NCI-H2029 (cell line): ENCODE data around the gene DMGDH.
A peak's percentile ranks its signal among the peaks of the same experiment; 100 is the strongest.

Experiments used
- DNase-seq: peaks from one replicate; lab custom pipeline; 2025; lab: John Stamatoyannopoulos, UW

DMGDH gene

GRCh38 chr5:78974011-78974410 is 95.5 kb downstream of the DMGDH start:
- no peak for DNase-seq

DNA sequence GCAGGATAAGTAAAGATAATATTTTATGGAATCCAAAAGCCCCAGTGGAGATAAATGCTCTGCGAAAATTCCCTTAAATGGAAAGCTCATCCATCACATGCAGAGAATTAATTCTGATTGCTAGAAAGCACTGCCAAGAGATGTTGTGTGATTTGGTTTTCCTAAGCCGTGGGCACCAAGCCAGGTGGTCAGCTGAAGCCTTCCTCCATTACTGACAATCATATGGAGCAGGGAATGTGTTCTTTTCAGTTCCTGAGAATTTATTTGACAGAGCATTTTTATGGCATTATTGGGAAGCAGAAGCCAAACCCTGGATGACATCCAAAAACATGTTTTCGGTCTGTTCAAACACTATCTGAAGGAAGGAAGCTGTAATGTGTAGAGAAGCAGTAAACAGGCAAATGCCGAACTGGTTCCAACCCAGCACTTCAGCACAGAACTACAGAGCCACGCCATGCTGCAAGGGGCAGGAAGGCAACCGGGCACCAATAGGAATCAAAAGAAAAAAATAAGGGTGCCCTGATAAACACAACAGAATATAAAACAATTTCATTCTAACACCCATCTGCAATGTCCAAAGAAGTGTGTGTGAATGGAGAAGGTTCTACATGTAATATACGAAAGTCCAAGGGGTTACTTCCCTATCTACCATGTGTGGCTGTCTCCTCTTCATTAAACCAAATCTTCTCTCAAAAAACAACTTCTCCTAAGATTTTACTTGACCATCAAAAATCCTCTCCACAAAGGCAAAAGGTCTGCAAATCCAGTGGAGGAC is 96.6 kb downstream of the DMGDH start:
- peak; percentile 40 for DNase-seq

DNA sequence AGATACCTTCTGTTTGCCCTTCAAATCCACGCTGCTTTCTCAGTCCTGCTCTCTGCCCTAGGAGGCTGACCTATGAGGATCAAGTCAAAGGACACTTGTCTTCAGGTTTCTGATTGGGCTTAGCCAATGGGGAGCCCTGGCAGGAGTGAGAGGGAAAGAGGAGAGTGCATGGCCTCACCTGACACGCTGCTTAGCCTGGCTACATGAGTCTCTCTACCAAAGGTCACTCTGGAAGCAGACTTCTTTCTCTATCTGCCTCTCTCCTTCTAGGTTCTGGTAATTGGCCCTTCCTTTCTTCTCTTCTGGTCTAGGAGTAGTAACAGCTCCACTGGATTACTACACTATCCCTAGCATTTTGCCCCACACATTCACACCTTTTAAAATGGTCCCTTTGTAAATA is 97.5 kb downstream of the DMGDH start:
- DNase-seq, result no peak

GRCh38 chr5:78968781-78969180 is 100.7 kb downstream of the DMGDH start:
- DNase-seq, result no peak

GRCh38 chr5:78964889-78965288 is 104.6 kb downstream of the DMGDH start:
- DNase-seq, result peak; percentile 61

DNA sequence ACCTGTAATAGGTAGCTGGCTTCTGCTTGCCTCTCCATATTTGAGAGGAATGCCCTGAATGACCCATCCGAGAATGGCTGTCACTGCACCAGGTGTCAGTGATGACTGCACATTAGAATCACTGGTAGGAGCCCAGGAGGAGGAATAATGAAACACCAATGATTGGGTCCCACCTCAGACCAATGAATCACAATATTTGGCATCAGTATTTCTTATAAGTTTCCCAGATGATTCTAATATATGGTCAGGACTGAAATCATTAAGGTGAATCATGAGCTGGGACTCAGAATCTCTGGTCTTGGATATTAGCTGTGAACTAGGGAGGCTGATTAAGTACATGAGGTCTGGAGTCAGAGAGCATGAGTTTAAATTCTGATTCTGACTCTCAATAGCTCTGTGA is 107.7 kb downstream of the DMGDH start:
- no peak for DNase-seq

GRCh38 chr5:78959767-78960166 is 109.7 kb downstream of the DMGDH start:
- no peak for DNase-seq

- no peak for DNase-seq
Observed at GRCh38 chr5:78958672-78959445, 110.6 kb downstream of the DMGDH start.

DNA sequence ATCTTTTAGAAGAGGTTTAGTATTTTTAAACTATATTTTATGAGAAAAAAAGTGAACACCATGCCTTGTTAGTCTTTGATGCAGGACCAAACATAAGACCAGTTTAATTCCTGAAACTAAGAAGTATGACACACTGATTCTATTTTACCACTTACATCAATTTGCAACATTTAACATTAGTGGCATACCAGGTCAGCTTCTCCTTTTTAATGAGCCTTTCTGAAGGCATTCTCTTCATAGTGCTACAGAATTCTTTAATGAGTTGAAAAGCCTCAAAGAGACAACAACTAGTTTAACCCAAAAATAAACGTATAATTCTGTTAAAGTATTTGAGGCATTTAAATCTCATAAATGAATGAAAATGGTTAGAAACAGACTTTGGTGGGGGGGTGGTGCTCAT is 112.6 kb downstream of the DMGDH start:
- DNase-seq, result no peak

GRCh38 chr5:78953092-78953800 is 116.2 kb downstream of the DMGDH start:
- no peak for DNase-seq
